Kidney capillary endothelial cell (primary cell): ENCODE measurements around the gene WBP2NL.

Source experiments
- DNase-seq: peaks from one replicate; pipeline ENCODE4 v3.0.0-alpha.2; 2018; ENCODE audit warnings: low spot score

WBP2NL gene

DNA sequence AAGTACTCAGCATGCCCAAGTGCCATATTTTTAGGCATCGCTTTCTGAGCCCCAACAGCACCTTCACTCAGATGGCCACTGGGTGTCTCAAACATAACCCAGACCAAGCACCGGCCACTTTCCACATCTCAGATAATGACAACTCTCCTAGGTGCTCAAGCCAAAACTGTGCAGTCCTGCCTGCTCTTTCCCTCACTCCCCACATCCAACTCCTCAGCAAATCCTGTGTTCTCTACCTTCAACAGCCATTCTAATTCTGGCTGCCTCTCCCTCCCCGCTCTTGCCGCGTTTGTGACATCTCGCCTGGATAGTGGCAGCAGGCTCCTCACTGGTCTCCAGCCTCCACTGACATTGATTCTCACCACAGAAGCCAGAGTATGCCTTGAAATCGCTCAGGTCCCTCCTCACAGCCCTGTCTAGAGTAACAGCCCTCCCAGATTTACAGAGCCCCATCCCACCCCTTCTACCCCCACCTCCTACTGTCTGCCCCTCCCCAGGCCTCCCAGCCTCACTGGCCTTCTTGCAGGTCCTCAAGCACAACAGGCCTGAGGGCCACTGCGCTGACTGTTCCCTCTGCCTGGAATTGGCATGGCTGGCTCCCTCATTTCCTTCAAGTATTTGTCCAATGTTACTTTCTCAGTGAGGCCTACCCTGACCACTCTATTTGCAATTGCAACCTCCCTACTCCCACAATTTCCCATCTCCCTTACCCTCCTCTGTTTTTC is 74.2 kb downstream of the WBP2NL start:
- no peak for DNase-seq

DNA sequence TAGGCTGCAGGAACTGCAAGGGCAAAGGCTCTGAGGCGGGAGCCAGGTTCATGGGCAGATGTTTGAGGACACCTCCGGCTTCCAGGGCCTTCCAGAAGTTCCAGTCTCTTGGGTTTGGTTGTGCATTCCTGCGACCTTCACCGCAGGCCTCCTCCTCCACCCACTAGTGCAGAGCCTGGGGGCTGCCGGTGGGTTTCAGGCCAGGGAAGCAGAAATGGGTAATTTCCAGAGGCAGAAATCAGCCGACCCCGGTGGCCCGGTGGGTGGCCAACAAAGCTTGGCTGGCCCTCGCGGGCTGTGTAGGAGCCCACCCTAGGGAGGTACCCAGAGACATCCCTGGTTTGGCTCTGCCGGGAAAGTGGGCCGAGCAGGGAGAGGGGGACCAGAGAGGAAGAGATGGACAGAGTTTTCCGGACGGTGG is 75.0 kb downstream of the WBP2NL start:
- DNase-seq: no peak

DNA sequence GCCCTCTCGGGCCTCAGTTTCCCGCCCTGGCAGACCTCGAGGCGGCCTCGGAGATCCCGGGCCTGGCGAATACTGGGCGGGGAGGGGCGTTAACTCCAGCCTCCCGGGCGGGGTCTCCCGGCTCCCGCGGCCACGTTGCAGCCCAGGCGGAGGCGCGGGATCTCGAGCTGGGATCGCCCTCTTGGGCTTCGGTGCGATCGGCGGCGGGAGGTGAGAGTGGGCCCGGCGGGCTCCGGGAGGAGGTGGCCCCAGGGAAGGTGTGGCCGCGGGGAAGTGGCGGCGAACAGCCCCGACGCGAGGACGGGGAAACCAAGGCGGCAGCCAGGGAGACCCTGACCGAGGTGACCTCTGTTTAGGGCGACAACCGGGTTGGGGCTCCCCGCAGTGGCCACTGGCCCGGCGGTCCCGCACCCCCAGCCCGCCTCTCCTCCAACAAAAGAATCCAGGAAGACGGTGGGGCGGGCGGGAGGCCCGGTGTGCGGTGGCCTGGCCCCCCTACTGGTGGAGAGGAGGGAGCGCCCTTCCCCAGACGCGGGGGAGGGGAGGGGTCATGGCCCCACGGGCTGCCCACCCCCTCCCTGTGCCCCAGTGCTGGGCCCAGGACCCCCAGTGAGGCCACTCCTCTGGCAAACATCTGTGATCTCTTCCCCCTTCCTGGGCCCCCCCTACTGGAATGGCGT is 75.7 kb downstream of the WBP2NL start, which contains the start of gene PHETA2:
Gene PHETA2, plus strand, starts transcription at position 117 of the 680 bp plus-strand sequence. CDS start 3,046 bp downstream, outside the sequence.
- peak; percentile 16 for DNase-seq

DNA sequence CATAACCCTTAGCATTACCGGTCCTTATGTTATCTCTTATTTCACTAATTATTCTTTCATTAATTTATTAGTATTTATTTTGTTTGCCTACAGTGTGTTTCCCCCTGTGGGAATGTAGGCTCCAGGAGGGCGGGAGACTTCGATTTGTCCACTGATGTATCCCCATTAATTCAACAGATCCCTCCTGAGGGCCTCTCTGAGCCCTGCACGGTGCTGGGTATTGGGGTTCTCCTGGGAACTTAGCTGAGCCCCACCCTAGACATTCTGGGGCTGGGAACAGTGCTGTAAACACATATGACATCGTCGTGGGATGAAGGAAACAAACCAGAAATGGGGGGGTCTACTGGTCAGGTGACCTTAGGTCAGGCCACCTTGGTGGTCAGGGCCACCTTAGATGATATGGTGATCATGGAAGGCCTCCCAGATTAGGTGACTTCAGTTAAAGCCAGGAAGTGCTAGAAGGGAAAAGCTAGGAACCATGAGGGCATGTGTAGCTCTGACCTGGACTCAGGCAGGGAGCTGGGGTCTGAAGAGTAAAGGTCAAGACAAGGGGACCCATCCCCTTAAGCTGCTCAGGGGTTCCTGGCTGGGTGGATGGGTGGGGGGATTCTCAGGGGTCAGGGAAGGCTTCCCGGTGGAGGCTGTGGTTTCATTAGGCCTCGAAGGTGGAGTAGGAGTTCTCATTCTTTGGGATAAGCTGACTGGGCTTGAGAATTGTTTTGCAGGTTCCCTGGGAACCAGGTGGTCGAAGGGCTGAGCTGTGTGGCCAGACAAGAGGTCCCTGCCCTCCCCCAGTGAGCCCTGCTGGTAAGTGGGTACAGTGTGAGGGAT is 76.5 kb downstream of the WBP2NL start:
- no peak for DNase-seq

DNA sequence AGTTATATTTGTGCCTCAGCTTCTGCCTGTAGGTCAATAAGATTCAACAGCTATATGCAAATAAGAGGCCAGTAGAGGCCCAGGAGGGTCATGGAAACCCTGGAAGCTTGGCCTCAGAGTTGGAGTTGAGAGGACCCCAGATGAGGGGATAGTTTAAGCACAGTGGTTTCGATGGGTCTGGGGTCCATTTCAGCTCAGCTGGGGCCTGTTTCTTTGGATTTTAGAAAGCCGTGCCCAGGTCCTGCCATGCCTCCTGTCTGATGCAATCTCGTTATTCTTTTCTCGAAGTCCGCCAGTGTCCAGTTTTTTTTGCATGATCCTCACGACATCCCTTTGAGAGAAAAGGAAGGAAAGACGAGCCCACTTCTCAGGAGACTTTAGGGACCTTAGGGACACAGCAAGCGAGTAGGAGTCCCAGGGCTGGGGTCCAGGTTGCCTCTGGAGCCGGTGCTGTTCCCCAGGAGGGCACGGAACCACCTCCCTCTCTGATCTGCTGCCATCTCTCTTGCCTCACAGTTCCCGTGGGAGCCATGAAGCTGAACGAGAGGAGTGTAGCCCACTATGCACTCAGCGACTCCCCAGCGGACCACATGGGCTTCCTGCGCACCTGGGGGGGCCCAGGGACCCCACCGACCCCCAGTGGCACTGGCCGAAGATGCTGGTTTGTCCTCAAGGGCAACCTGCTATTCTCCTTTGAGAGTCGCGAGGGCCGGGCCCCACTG is 78.3 kb downstream of the WBP2NL start:
- DNase-seq: no peak

DNA sequence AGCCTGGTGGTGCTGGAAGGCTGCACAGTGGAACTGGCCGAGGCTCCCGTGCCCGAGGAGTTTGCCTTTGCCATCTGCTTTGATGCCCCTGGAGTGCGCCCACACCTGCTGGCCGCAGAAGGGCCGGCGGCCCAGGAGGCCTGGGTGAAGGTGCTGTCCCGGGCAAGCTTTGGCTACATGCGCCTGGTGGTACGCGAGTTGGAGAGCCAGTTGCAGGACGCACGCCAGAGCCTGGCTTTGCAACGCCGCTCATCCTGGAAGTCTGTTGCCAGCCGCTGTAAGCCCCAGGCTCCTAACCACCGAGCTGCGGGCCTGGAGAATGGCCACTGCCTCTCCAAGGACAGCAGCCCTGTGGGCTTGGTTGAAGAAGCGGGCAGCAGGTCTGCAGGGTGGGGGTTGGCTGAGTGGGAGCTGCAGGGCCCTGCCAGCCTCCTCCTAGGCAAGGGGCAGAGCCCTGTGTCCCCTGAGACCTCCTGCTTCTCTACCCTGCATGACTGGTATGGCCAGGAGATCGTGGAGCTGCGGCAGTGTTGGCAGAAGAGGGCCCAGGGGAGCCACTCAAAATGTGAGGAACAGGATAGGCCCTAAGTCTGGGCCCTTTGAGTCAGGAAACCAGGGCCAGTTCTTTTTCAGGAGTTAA is 79.0 kb downstream of the WBP2NL start:
- no peak for DNase-seq
